NK-92 treated with Interleukin-12 subunit alpha and Interleukin-12 subunit beta, amount 100 ng/mL, for 24 hours (cell line): ENCODE results near the gene BCR.

Experiments
- DNase-seq: peaks from one replicate; lab custom pipeline; 2025; lab: John Stamatoyannopoulos, UW

The BCR gene

GRCh38 chr22:23245045-23245798 lies 64.9 kb downstream of the BCR start:
- no peak for DNase-seq

GRCh38 chr22:23245799-23246136 lies 65.5 kb downstream of the BCR start:
- DNase-seq = no peak

GRCh38 chr22:23246982-23247766 lies 66.9 kb downstream of the BCR start:
- DNase-seq = no peak

- no peak for DNase-seq
Observed at GRCh38 chr22:23248583-23248982, 68.3 kb downstream of the BCR start.

- DNase-seq = no peak
Observed at GRCh38 chr22:23250056-23250784, 69.9 kb downstream of the BCR start.

GRCh38 chr22:23250785-23251363 lies 70.6 kb downstream of the BCR start:
- no peak for DNase-seq

- DNase-seq = no peak
Observed at GRCh38 chr22:23251445-23252093, 71.3 kb downstream of the BCR start.

GRCh38 chr22:23253475-23254055 lies 73.3 kb downstream of the BCR start:
- no peak for DNase-seq

- no peak for DNase-seq
Observed at GRCh38 chr22:23255506-23256170, 75.3 kb downstream of the BCR start.

- no peak for DNase-seq
Observed at GRCh38 chr22:23256171-23256932, 76.0 kb downstream of the BCR start.

- DNase-seq = no peak
Observed at GRCh38 chr22:23256986-23257888, 76.9 kb downstream of the BCR start.

GRCh38 chr22:23257889-23258825 lies 77.8 kb downstream of the BCR start:
- no peak for DNase-seq

GRCh38 chr22:23258826-23259170 lies 78.5 kb downstream of the BCR start:
- no peak for DNase-seq

GRCh38 chr22:23259916-23260644 lies 79.8 kb downstream of the BCR start:
- no peak for DNase-seq

GRCh38 chr22:23260645-23261581 lies 80.6 kb downstream of the BCR start:
- no peak for DNase-seq

GRCh38 chr22:23261900-23262450 lies 81.7 kb downstream of the BCR start:
- no peak for DNase-seq
